ENCODE data around the gene MED31.

- TF ChIP-seq, protein P1, sequence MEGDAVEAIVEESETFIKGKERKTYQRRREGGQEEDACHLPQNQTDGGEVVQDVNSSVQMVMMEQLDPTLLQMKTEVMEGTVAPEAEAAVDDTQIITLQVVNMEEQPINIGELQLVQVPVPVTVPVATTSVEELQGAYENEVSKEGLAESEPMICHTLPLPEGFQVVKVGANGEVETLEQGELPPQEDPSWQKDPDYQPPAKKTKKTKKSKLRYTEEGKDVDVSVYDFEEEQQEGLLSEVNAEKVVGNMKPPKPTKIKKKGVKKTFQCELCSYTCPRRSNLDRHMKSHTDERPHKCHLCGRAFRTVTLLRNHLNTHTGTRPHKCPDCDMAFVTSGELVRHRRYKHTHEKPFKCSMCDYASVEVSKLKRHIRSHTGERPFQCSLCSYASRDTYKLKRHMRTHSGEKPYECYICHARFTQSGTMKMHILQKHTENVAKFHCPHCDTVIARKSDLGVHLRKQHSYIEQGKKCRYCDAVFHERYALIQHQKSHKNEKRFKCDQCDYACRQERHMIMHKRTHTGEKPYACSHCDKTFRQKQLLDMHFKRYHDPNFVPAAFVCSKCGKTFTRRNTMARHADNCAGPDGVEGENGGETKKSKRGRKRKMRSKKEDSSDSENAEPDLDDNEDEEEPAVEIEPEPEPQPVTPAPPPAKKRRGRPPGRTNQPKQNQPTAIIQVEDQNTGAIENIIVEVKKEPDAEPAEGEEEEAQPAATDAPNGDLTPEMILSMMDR (conservative IDR thresholded peaks at IDR 0.05) = no peak
- TF ChIP-seq ZFX (IDR thresholded peaks at IDR 0.05) = no peak
Measured at GRCh38 chr17:6688944-6689343, 37.5 kb upstream of the MED31 start.
